Endothelial cell of umbilical vein (primary cell): ENCODE measurements around the gene MAP1B.

Source experiments
- GATA2 ChIP-seq: IDR thresholded peaks from 2 replicates; pipeline ENCODE4 v1.7.0; 2011; ENCODE audit warnings: low read depth, mild to moderate bottlenecking, moderate library complexity, mixed read lengths, low read length; ENCODE audit not compliant: insufficient read length, insufficient read depth
- TF ChIP-seq, protein P1 (sequence below), 2 donors: IDR thresholded peaks; 1 replicate in 1 of 2; 2 replicates in 1 of 2; pipeline ENCODE4 v1.5.1; 2011; ENCODE audit warnings: low read length in 2 of 2, mild to moderate bottlenecking in 2 of 2, moderate library complexity in 2 of 2, control low read depth in 1 of 2, inconsistent platforms in 1 of 2, low read depth in 1 of 2; ENCODE audit not compliant: insufficient read depth in 1 of 2; ENCODE audit errors: extremely low read depth in 1 of 2

GRCh38 chr5:72144762-72145161, 37.5 kb downstream of the MAP1B start:
- no peak for TF ChIP-seq GATA2
- TF ChIP-seq, protein P1, sequence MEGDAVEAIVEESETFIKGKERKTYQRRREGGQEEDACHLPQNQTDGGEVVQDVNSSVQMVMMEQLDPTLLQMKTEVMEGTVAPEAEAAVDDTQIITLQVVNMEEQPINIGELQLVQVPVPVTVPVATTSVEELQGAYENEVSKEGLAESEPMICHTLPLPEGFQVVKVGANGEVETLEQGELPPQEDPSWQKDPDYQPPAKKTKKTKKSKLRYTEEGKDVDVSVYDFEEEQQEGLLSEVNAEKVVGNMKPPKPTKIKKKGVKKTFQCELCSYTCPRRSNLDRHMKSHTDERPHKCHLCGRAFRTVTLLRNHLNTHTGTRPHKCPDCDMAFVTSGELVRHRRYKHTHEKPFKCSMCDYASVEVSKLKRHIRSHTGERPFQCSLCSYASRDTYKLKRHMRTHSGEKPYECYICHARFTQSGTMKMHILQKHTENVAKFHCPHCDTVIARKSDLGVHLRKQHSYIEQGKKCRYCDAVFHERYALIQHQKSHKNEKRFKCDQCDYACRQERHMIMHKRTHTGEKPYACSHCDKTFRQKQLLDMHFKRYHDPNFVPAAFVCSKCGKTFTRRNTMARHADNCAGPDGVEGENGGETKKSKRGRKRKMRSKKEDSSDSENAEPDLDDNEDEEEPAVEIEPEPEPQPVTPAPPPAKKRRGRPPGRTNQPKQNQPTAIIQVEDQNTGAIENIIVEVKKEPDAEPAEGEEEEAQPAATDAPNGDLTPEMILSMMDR (IDR thresholded peaks at IDR 0.05; ENCODE audit: extremely low read depth in 1 of 2, insufficient read depth in 1 of 2, low read depth in 1 of 2, low read length in 2 of 2): no peak
